ENCODE data around the gene MORN1. TPM values are rescaled to one million over a fixed set of nuclear protein-coding genes. Genes with fewer than 3 reads are reported as not detected.

Gene MORN1
- polyA plus RNA-seq, 1 experiment = 3.7 TPM

DNA sequence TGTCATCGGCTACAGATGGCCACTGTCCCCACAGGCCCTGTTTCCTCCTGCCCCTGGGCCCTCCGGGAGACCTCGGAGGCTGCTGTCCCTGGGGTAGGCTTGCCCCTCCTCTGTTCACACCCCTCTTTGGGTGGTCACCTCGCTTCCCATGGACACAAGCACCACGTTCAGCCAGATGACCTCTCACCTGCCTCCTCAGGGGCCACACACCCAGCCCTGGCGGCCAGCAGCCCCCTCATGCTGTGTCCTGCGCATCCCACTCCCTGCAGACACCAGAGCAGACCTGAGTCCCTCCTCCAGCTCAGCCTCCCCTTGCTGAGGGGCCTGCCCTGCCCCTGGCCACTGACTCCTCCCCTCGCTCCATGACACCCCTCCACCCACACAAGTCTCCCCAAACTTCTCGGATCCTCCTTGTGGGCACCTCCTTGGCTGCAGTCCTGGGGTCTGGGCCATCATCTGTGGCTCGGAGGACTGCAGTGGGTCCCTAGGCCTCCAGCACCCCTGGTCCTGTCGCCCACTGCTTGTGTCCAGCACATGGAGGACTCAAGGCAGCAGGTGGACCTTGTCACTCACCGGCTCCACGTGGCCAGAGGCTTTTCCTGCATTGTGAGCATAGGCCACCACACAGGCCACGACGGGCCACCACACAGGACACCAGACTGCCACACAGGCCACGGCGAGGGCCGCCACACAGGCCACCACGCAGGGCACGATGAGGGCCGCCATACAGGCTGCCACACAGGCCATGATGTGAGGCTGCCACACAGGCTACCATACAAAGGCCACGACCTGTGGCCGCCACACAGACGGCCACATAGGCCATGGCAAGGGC is 51.1 kb downstream of the MORN1 start:
- ChIA-PET POLR2A (no interaction called here), CTCF (no interaction called here)
- Histone ChIP-seq H3K27me3 (ENCODE audit: control insufficient read depth, insufficient read depth, low read length) (no peaks in the 10 kb centered on the region), H3K36me3 (ENCODE audit: control insufficient read depth, insufficient read depth, low read length) (no peaks in the 10 kb centered on the region), H3K4me3 (ENCODE audit: low read depth, low read length) (no peak overlapping the region)
- DNase-seq (ENCODE audit: low read depth) = no peak
- TF ChIP-seq, protein P1, sequence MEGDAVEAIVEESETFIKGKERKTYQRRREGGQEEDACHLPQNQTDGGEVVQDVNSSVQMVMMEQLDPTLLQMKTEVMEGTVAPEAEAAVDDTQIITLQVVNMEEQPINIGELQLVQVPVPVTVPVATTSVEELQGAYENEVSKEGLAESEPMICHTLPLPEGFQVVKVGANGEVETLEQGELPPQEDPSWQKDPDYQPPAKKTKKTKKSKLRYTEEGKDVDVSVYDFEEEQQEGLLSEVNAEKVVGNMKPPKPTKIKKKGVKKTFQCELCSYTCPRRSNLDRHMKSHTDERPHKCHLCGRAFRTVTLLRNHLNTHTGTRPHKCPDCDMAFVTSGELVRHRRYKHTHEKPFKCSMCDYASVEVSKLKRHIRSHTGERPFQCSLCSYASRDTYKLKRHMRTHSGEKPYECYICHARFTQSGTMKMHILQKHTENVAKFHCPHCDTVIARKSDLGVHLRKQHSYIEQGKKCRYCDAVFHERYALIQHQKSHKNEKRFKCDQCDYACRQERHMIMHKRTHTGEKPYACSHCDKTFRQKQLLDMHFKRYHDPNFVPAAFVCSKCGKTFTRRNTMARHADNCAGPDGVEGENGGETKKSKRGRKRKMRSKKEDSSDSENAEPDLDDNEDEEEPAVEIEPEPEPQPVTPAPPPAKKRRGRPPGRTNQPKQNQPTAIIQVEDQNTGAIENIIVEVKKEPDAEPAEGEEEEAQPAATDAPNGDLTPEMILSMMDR (IDR thresholded peaks at IDR 0.05; ENCODE audit: insufficient read depth, low read depth, low read length) = no peak

DNA sequence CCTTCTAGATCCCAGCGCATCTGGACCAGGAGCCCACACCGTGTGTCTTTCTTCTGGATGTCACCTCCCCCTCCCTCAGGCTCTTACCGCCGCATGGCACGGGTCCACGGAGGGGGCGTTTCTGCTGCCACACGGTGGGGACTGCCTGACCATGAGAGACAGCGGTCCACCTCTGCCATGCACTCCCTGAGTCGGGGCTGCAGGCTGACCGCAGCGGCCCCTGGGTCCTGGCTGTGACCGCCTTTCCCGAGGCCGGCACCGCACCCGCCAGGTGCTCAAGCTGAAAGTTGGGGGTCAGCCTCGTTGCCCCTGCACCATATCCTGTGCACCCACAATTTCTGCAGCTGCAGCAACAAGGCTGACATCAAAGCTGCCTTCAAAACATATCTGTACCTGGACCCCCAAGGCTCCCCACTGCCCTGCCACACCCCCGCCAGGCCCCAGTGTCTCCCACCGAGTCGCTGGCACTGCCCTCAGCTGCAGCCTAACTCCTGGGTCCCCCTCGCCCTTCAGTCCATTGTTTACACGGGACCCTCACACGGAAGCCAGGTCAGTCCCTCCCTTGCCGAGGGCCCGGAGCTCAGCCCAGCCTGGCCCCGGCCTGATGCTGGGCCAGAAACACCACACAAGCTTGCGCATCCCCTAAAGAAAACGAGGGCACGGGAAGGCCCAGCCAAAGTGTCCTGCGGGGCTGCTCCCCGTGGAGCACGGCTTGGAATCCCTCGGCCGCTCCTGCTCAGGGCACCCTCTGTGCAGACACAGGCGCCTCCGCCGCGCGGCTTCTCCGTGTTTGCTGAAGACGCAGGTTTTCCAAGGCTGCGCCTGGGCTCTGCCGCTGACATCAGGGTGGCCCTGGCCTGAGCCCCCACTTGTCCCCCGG is 51.9 kb downstream of the MORN1 start:
- CTCF ChIA-PET = no interaction called here
- TF ChIP-seq, protein P1 (IDR thresholded peaks at IDR 0.05; ENCODE audit: insufficient read depth, low read depth, low read length) = no peak
- no peaks in the 10 kb centered on the region for H3K36me3 ChIP-seq (ENCODE audit: control insufficient read depth, insufficient read depth, low read length)

GRCh38 chr1:2337501-2337900 is 53.9 kb downstream of the MORN1 start:
- Histone ChIP-seq H3K36me3 (ENCODE audit: control insufficient read depth, insufficient read depth, low read length) (no peaks in the 10 kb centered on the region), H3K27me3 (ENCODE audit: control insufficient read depth, insufficient read depth, low read length) (no peaks in the 10 kb centered on the region), H3K4me3 (ENCODE audit: low read depth, low read length) (no peak overlapping the region)
- no peak for DNase-seq (ENCODE audit: low read depth)
- TF ChIP-seq, protein P1 (IDR thresholded peaks at IDR 0.05; ENCODE audit: insufficient read depth, low read depth, low read length) = no peak
- ChIA-PET CTCF (no interaction called here), POLR2A (no interaction called here)

More for the DNA sequence above, 51.9 kb downstream of the MORN1 start:
- no peak for DNase-seq (ENCODE audit: low read depth)
- H3K4me3 ChIP-seq (ENCODE audit: low read depth, low read length) = no peak overlapping the region
- H3K27me3 ChIP-seq (ENCODE audit: control insufficient read depth, insufficient read depth, low read length) = no peaks in the 10 kb centered on the region
- POLR2A ChIA-PET = no interaction called here

DNA sequence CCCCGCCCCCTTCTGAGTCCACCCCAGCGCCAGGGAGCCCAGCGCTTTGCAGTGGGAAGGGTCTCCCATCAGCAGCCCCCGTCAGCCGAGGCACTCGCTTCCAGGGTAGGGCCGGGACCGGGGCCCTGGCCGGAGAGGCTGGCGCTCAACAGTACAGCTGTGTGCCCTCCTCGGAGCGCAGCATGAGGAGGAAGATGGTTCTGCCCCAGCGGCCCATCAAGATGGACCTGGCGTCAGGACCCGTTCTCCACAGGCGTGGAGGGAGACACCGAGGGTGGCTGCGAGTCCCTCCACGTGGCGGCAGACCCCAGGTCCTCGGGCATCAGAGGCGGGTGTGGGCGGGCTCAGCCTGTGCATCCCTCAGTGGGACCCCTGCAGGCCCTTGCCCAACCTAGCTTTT is 54.3 kb downstream of the MORN1 start:
- CTCF ChIA-PET = no interaction called here
- DNase-seq (ENCODE audit: low read depth) = no peak
- H3K27me3 ChIP-seq (ENCODE audit: control insufficient read depth, insufficient read depth, low read length) = no peaks in the 10 kb centered on the region
- H3K4me3 ChIP-seq (ENCODE audit: low read depth, low read length) = no peak overlapping the region
- POLR2A ChIA-PET = no interaction called here
- TF ChIP-seq, protein P1 (IDR thresholded peaks at IDR 0.05; ENCODE audit: insufficient read depth, low read depth, low read length) = no peak
- no peaks in the 10 kb centered on the region for H3K36me3 ChIP-seq (ENCODE audit: control insufficient read depth, insufficient read depth, low read length)

DNA sequence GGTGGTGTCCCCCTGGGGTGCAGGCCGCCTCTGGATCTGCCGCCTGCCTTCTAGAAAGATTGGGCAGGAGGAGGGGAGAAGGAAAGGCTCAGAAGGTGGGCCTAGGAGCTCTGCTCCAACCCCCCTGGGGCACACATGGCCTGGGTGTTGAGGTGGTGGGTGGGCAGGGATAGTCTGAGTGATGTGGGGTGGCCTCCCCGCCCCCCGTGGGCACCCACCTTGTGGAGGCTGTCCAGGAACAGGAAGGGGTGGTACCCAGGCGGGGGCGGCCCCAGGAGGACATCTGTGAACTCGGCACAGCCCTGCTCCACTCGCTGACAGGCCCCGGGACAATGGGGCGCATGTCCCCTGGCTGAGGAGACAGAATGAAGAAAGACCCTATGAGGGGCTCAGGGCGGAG is 54.9 kb downstream of the MORN1 start:
- CTCF ChIA-PET = no interaction called here
- Histone ChIP-seq H3K27me3 (ENCODE audit: control insufficient read depth, insufficient read depth, low read length) (no peaks in the 10 kb centered on the region), H3K36me3 (ENCODE audit: control insufficient read depth, insufficient read depth, low read length) (no peaks in the 10 kb centered on the region), H3K4me3 (ENCODE audit: low read depth, low read length) (no peak overlapping the region)
- DNase-seq (ENCODE audit: low read depth) = no peak
- TF ChIP-seq, protein P1 (IDR thresholded peaks at IDR 0.05; ENCODE audit: insufficient read depth, low read depth, low read length) = no peak
- POLR2A ChIA-PET = no interaction called here
